B cell (primary cell): ENCODE data around the gene GNGT2. TPM values are rescaled to one million over a fixed set of nuclear protein-coding genes. Genes with fewer than 3 reads are reported as not detected.
A peak's percentile ranks its signal among the peaks of the same experiment; 100 is the strongest.

ENCODE experiments used
- ATAC-seq: fragments of 200-7000 bp; cut with Tn5 transposase; one replicate; pipeline ENCODE4 v1.10.0; 2021; ENCODE audit warnings: low read depth, mild to moderate bottlenecking, moderate number of reproducible peaks, moderate library complexity
- CTCF ChIA-PET: fragments of 350-600 bp; sonication (Branson Sonifier 250); formaldehyde crosslinking; loops from one replicate; lab custom pipeline; 2021; ENCODE audit warnings: antibody characterized with exemption, inconsistent platforms; lab: Charles Lee
- POLR2A ChIA-PET: fragments of 350-600 bp; sonication (Branson Sonifier 250); formaldehyde crosslinking; loops from one replicate; lab custom pipeline; 2021; ENCODE audit warnings: antibody characterized with exemption; lab: Charles Lee
- DNase-seq: peaks from one replicate; pipeline ENCODE4 v3.0.0; 2013
- H2AFZ ChIP-seq: 2 replicates; pipeline ENCODE4 v1.6.1; 2012; ENCODE audit warnings: mild to moderate bottlenecking, low read depth, low read length; ENCODE audit not compliant: insufficient read depth, poor library complexity, severe bottlenecking
- H3K27ac ChIP-seq, 2 donors: 1 replicate in 1 of 2; 2 replicates in 1 of 2; pipeline ENCODE4 v1.5.1; 2012 to 2013; ENCODE audit warnings: low read length in 2 of 2, mild to moderate bottlenecking in 2 of 2, moderate library complexity in 1 of 2
- H3K27me3 ChIP-seq, 4 experiments: fragments of 200-600 bp in 1 of 4; sonication (generic) in 1 of 4; replicated peaks in 1 of 4; 1 replicate in 2 of 4; 2 replicates in 2 of 4; pipeline versions ENCODE4 v1.6.1 to v1.7.0; 2013 to 2016; ENCODE audit warnings: low read length in 3 of 4, mild to moderate bottlenecking in 2 of 4, mixed read lengths in 1 of 4, moderate library complexity in 1 of 4; ENCODE audit not compliant: insufficient read depth in 4 of 4, control insufficient read depth in 3 of 4; ENCODE audit errors: control extremely low read depth in 1 of 4
- H3K36me3 ChIP-seq, 2 experiments: replicated peaks in 1 of 2; 1 replicate in 1 of 2; 2 replicates in 1 of 2; pipeline versions ENCODE4 v1.6.1 to v1.7.1; 2013; ENCODE audit warnings: low read length in 1 of 2; ENCODE audit not compliant: insufficient read depth in 2 of 2, control insufficient read depth in 1 of 2; ENCODE audit errors: control extremely low read depth in 1 of 2, extremely low read depth in 1 of 2
- H3K4me1 ChIP-seq, 2 donors: fragments of 200-600 bp in 1 of 2; sonication (generic) in 1 of 2; 1 replicate in 1 of 2; 2 replicates in 1 of 2; pipeline versions ENCODE4 v1.5.1 to v1.6.1; 2013 to 2017; ENCODE audit warnings: low read length in 2 of 2; ENCODE audit not compliant: control insufficient read depth in 2 of 2, insufficient read depth in 2 of 2
- H3K4me2 ChIP-seq: replicated peaks from 2 replicates; pipeline ENCODE3; 2012; ENCODE audit warnings: mild to moderate bottlenecking, low read depth, low read length; ENCODE audit not compliant: poor library complexity, severe bottlenecking
- H3K4me3 ChIP-seq, 5 experiments: fragments of 200-600 bp in 1 of 5; sonication (generic) in 1 of 5; 1 replicate in 3 of 5; 2 replicates in 2 of 5; pipeline versions ENCODE4 v1.5.1 to v1.7.0; 2011 to 2016; ENCODE audit warnings: low read length in 4 of 5, mild to moderate bottlenecking in 4 of 5, low read depth in 2 of 5, control low read depth in 1 of 5, moderate library complexity in 1 of 5; ENCODE audit not compliant: insufficient read depth in 1 of 5; ENCODE audit errors: control extremely low read depth in 1 of 5, extremely low read depth in 1 of 5
- H3K79me2 ChIP-seq: fragments of 200-600 bp; sonication (generic); one replicate; pipeline ENCODE4 v1.6.0; 2016; ENCODE audit warnings: low read length; ENCODE audit not compliant: control insufficient read depth, insufficient read depth
- H3K9ac ChIP-seq: fragments of 200-600 bp; sonication (generic); 2 replicates; pipeline ENCODE4 v1.6.1; 2017; ENCODE audit warnings: mild to moderate bottlenecking, low read length, moderate library complexity
- H3K9me3 ChIP-seq, 3 donors: one replicate each; pipeline versions ENCODE4 v1.6.1 to v1.7.1; 2013; ENCODE audit warnings: low read length in 2 of 3; ENCODE audit not compliant: control insufficient read depth in 2 of 3, insufficient read depth in 1 of 3; ENCODE audit errors: control extremely low read depth in 1 of 3
- H4K20me1 ChIP-seq: 2 replicates; pipeline ENCODE4 v1.6.0; 2012; ENCODE audit warnings: mild to moderate bottlenecking, low read length; ENCODE audit not compliant: insufficient read depth, control insufficient read depth, poor library complexity, severe bottlenecking
- H3K27ac Mint-ChIP-seq: one replicate; pipeline ENCODE4 v1.8.0; 2021; ENCODE audit warnings: mixed read lengths
- H3K27me3 Mint-ChIP-seq: one replicate; pipeline ENCODE4 v1.8.0; 2021; ENCODE audit warnings: mixed read lengths
- H3K4me1 Mint-ChIP-seq: one replicate; pipeline ENCODE4 v1.8.0; 2021; ENCODE audit warnings: mixed read lengths
- H3K4me3 Mint-ChIP-seq: one replicate; pipeline ENCODE4 v1.8.0; 2021; ENCODE audit warnings: mixed read lengths
- H3K9me3 Mint-ChIP-seq: one replicate; pipeline ENCODE4 v1.8.0; 2022; ENCODE audit warnings: mixed read lengths; ENCODE audit not compliant: insufficient read depth
- EZH2 ChIP-seq: IDR thresholded peaks from 2 replicates; pipeline ENCODE4 v1.6.1; 2012; ENCODE audit warnings: borderline replicate concordance, low read depth, mild to moderate bottlenecking, moderate library complexity, low read length; ENCODE audit not compliant: insufficient read depth, poor library complexity, severe bottlenecking
- WGBS: methylation state at CpG from one replicate; pipeline ENCODE4 v1.1.5; 2013; ENCODE audit warnings: missing lambda C conversion rate; ENCODE audit not compliant: insufficient coverage; 5-methylcytosine and 5-hydroxymethylcytosine counted together
- intact Hi-C: fragments of 100-400 bp; cut with micrococcal nuclease; formaldehyde crosslinking; loops from one replicate; pipeline ENCODE4 v1.10.0; 2022
- polyA plus RNA-seq: library from polyadenylated mRNA; depleted of rRNA; stranded (reverse); fragments of >200 nt; gene quantifications from 2 replicates; pipeline ENCODE4 v1.2.3, GENCODE V29; 2012
- total RNA-seq, 2 donors: library from RNA; stranded (reverse); fragments of 120-200 nt in 1 of 2; gene quantifications; 1 replicate in 1 of 2; 2 replicates in 1 of 2; pipeline versions ENCODE4 v1.2.3 to v1.2.4, GENCODE V29; 2013 to 2022
- TF ChIP-seq, protein P1 (sequence below): fragments of 200-600 bp; IDR thresholded peaks from one replicate; pipeline ENCODE4 v1.8.0; 2022; ENCODE audit warnings: antibody characterized with exemption, mild to moderate bottlenecking

Gene GNGT2
- total and polyA plus RNA-seq, 2 donors (not counting 1 experiment from before 2014, with no cell fraction given), result 5.1 to 11.1 TPM

DNA sequence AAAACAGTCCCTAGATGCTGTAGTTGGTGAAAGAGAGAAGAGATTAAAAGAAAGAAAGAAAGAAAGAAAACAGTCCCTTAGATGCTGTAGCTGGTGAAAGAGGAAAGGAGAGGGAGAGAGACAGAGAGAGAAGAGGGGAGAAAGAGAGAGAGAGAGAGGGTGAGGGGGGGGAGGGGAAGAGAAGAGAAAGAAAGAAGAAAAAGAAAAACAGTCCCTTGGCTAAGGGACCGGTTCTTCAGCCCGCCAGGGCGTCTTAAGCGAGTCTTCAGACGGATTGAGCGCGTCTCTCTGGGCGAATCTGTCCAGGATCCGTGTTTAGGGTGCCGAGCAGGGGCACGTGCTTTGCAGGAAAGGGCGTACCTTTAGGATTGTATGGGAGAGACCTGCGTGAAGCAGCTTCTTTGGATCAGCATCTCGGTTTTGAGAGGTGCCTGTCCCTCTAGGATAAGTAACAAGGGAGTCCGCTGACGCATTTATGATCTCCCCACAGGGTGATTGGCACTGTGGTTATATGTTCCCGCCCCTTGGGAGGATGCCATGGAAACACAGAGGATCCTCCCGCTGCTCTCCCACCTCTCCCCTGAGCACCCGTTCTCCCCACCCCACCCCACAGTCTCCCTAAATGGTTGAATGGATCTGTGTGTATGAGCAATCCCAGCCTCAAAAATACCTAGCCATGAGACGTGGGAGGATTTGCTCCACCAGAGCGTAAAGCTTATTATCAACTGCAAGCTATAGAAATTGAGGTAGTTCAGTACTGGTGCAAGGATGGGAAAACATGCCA is 16.7 kb downstream of the GNGT2 start:
- Mint-ChIP-seq H3K27me3 (no peaks in the 10 kb centered on the region), H3K9me3 (no peaks in the 10 kb centered on the region), H3K27ac (peak overlapping the region; percentile 97), H3K4me1 (peaks cover 32% of the 10 kb centered on the region), H3K4me3 (peak overlapping the region; percentile 93)
- Histone ChIP-seq H2AFZ (peak overlapping the region; percentile 98), H4K20me1 (no peaks in the 10 kb centered on the region), H3K27ac (peak overlapping the region; percentile 92 to 95), H3K4me3 (peak overlapping the region; percentile 50 to 95 (median 88)), H3K27me3 (no peaks in the 10 kb centered on the region), H3K36me3 (no peaks in the 10 kb centered on the region), H3K79me2 (no peaks in the 10 kb centered on the region), H3K4me1 (peaks cover 11 to 23% of the 10 kb centered on the region in 2 donors), H3K4me2 (peak overlapping the region; percentile 95), H3K9ac (peak overlapping the region; percentile 90), H3K9me3 (no peaks in the 10 kb centered on the region)
- intact Hi-C loops, result loop anchor here (10.0 kb wide), 2 partner anchors 481 to 1089 kb away; partner anchors contain the start of genes CBX1, SNX11 and SPOP
- TF ChIP-seq, protein P1, sequence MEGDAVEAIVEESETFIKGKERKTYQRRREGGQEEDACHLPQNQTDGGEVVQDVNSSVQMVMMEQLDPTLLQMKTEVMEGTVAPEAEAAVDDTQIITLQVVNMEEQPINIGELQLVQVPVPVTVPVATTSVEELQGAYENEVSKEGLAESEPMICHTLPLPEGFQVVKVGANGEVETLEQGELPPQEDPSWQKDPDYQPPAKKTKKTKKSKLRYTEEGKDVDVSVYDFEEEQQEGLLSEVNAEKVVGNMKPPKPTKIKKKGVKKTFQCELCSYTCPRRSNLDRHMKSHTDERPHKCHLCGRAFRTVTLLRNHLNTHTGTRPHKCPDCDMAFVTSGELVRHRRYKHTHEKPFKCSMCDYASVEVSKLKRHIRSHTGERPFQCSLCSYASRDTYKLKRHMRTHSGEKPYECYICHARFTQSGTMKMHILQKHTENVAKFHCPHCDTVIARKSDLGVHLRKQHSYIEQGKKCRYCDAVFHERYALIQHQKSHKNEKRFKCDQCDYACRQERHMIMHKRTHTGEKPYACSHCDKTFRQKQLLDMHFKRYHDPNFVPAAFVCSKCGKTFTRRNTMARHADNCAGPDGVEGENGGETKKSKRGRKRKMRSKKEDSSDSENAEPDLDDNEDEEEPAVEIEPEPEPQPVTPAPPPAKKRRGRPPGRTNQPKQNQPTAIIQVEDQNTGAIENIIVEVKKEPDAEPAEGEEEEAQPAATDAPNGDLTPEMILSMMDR, result peak; percentile 10
- no peak for TF ChIP-seq EZH2
- ATAC-seq, result peak; percentile 9
- ChIA-PET CTCF (interaction anchor here (0.6 to 7.6 kb wide), 7 partner anchors 9 to 64 kb away, joined by 3 to 162 read pairs (median 7); partner anchors contain the start of genes ABI3, GNGT2 and PHOSPHO1), POLR2A (interaction anchor here (0.6 to 4.1 kb wide), 7 partner anchors 17 to 190 kb away, joined by 4 to 45 read pairs (median 5); partner anchors contain the start of genes ABI3 and GNGT2)
- under 1% methylated on average over 15 of the region's 21 CpGs for WGBS
- DNase-seq, result peak; percentile 87
